K562 (cell line): ENCODE measurements around the gene ILK. TPM values are rescaled to one million over a fixed set of nuclear protein-coding genes. Genes with fewer than 3 reads are reported as not detected.
A peak's percentile ranks its signal among the peaks of the same experiment; 100 is the strongest.

Experiments
- BCOR ChIP-seq: fragments of 450-650 bp; IDR thresholded peaks from 2 replicates; pipeline ENCODE4 v1.6.1; 2016
- CREB3L1 ChIP-seq: fragments of 450-650 bp; IDR thresholded peaks from 2 replicates; pipeline ENCODE4 v1.6.1; 2014; ENCODE audit warnings: low read depth, mild to moderate bottlenecking, moderate library complexity, borderline replicate concordance
- ESRRB ChIP-seq: fragments of 250-450 bp; sonication (Bioruptor Pico); IDR thresholded peaks from 2 replicates; pipeline ENCODE4 v1.5.0; 2020; ENCODE audit warnings: mild to moderate bottlenecking, moderate library complexity, borderline replicate concordance
- JUND ChIP-seq, 2 experiments: IDR thresholded peaks; 2 replicates in 1 of 2; 3 replicates in 1 of 2; pipeline ENCODE4 v1.6.1; 2011; ENCODE audit warnings: borderline replicate concordance in 2 of 2, low read depth in 2 of 2, low read length in 2 of 2, improper control_type of control experiment in 1 of 2, missing biosample characterization in 1 of 2, missing genetic modification characterization in 1 of 2, missing genetic modification reagents in 1 of 2
- MCM5 ChIP-seq: fragments of 450-650 bp; IDR thresholded peaks from 2 replicates; pipeline ENCODE4 v1.6.1; 2016; ENCODE audit warnings: low read depth
- NFXL1 ChIP-seq: fragments of 450-650 bp; formaldehyde crosslinking; IDR thresholded peaks from 2 replicates; pipeline ENCODE4 v1.4.0; 2021; ENCODE audit warnings: mild to moderate bottlenecking
- RBM39 ChIP-seq: fragments of 200-400 bp; formaldehyde crosslinking; optimal IDR thresholded peaks from 2 replicates; pipeline ENCODE3; 2018; ENCODE audit warnings: low read depth, low read length
- SOX6 ChIP-seq: fragments of 450-650 bp; IDR thresholded peaks from 2 replicates; pipeline ENCODE4 v1.6.1; 2014; ENCODE audit warnings: mild to moderate bottlenecking
- YY1 ChIP-seq, 3 experiments: IDR thresholded peaks; 2 replicates each; pipeline ENCODE4 v1.6.1; 2011; ENCODE audit warnings: low read length in 2 of 3, mild to moderate bottlenecking in 2 of 3, moderate library complexity in 2 of 3, borderline replicate concordance in 1 of 3, control low read depth in 1 of 3, low read depth in 1 of 3; ENCODE audit not compliant: insufficient read depth in 3 of 3, insufficient replicate concordance in 2 of 3, control insufficient read depth in 1 of 3, insufficient read length in 1 of 3; ENCODE audit errors: extremely low read depth in 1 of 3
- ZKSCAN3 ChIP-seq: fragments of 250-450 bp; sonication (Bioruptor Pico); IDR thresholded peaks from 2 replicates; pipeline ENCODE4 v1.4.0; 2020
- polyA plus RNA-seq, 8 experiments: library from polyadenylated mRNA; depleted of rRNA in 4 of 8; stranded (reverse) in 5 of 8; unstranded in 3 of 8; fragments of >200 nt; fragmentation: Nextera tagmentation in 2 of 8; fragmentation: Illumina TruSeq in 1 of 8; extraction: Ambion mirVana in 2 of 8; extraction: Trizol in 1 of 8; gene quantifications; 2 replicates each; pipeline versions ENCODE4 v1.2.1 to v1.2.3, GENCODE V29; 2011 to 2014; ENCODE audit warnings: inconsistent platforms in 1 of 8, missing spikeins in 1 of 8
- total RNA-seq, 7 experiments: library from RNA; depleted of rRNA in 6 of 7; stranded (reverse); fragments of >200 nt in 6 of 7; fragmentation: Illumina TruSeq in 2 of 7; extraction: Trizol in 2 of 7; gene quantifications; 2 replicates each; pipeline versions ENCODE4 v1.2.1 to v1.2.3, GENCODE V29; 2011 to 2021; ENCODE audit warnings: low replicate concordance in 1 of 7
- TF ChIP-seq, protein P1 (sequence below): fragments of 450-650 bp; IDR thresholded peaks from 2 replicates; pipeline ENCODE4 v1.6.1; 2018; ENCODE audit warnings: mild to moderate bottlenecking, low read depth; ENCODE audit not compliant: partially characterized antibody
- TF ChIP-seq, protein P2 (sequence below): sonication (generic); formaldehyde crosslinking; IDR thresholded peaks from 2 replicates; pipeline ENCODE4 v1.8.0; 2022; ENCODE audit warnings: missing genetic modification reagents, mild to moderate bottlenecking, borderline replicate concordance

The ILK gene
- total and polyA plus RNA-seq, 9 of the 15 experiments (the other 6 are each of a cell fraction or from before 2014, with no cell fraction given), result 43.3 to 95.9 (median 58.9) TPM

GRCh38 chr11:6565325-6565724 lies 38.2 kb upstream of the ILK start (continued):
- TF ChIP-seq CREB3L1 (no peak), SOX6 (no peak), JUND (IDR thresholded peaks at IDR 0.05; ENCODE audit: borderline replicate concordance, low read depth, low read length) (no peak), JUND (tag; IDR thresholded peaks at IDR 0.05; ENCODE audit: borderline replicate concordance, low read depth, low read length) (0 out of 3 replicates have a peak, but pooled peaks have one; percentile 20), ZKSCAN3 (no peak), NFXL1 (CRISPR knock-in tag) (no peak), YY1 (IDR thresholded peaks at IDR 0.05; ENCODE audit: borderline replicate concordance in 1 of 3, control insufficient read depth in 1 of 3, extremely low read depth in 1 of 3, insufficient read depth in 3 of 3, insufficient read length in 1 of 3, insufficient replicate concordance in 2 of 3, low read depth in 1 of 3, low read length in 2 of 3) (peak in 1 of 3 experiments; percentile 15), MCM5 (no peak), RBM39 (no peak), ESRRB (no peak), BCOR (peak; percentile 88)
- TF ChIP-seq, protein P1, sequence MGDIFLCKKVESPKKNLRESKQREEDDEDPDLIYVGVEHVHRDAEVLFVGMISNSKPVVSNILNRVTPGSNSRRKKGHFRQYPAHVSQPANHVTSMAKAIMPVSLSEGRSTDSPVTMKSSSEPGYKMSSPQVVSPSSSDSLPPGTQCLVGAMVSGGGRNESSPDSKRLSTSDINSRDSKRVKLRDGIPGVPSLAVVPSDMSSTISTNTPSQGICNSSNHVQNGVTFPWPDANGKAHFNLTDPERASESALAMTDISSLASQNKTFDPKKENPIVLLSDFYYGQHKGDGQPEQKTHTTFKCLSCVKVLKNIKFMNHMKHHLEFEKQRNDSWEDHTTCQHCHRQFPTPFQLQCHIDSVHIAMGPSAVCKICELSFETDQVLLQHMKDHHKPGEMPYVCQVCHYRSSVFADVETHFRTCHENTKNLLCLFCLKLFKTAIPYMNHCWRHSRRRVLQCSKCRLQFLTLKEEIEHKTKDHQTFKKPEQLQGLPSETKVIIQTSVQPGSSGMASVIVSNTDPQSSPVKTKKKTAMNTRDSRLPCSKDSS, result no peak
- TF ChIP-seq, protein P2, sequence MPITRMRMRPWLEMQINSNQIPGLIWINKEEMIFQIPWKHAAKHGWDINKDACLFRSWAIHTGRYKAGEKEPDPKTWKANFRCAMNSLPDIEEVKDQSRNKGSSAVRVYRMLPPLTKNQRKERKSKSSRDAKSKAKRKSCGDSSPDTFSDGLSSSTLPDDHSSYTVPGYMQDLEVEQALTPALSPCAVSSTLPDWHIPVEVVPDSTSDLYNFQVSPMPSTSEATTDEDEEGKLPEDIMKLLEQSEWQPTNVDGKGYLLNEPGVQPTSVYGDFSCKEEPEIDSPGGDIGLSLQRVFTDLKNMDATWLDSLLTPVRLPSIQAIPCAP (CRISPR knock-in tag), result no peak
